ENCODE data around the gene RAB6A. TPM values are rescaled to one million over a fixed set of nuclear protein-coding genes. Genes with fewer than 3 reads are reported as not detected.

The RAB6A gene
- 100 to 1,000 TPM in 3 of 4 donors, 10 to 100 TPM in 1; 95.5 to 124 (median 110) TPM for total RNA-seq

DNA sequence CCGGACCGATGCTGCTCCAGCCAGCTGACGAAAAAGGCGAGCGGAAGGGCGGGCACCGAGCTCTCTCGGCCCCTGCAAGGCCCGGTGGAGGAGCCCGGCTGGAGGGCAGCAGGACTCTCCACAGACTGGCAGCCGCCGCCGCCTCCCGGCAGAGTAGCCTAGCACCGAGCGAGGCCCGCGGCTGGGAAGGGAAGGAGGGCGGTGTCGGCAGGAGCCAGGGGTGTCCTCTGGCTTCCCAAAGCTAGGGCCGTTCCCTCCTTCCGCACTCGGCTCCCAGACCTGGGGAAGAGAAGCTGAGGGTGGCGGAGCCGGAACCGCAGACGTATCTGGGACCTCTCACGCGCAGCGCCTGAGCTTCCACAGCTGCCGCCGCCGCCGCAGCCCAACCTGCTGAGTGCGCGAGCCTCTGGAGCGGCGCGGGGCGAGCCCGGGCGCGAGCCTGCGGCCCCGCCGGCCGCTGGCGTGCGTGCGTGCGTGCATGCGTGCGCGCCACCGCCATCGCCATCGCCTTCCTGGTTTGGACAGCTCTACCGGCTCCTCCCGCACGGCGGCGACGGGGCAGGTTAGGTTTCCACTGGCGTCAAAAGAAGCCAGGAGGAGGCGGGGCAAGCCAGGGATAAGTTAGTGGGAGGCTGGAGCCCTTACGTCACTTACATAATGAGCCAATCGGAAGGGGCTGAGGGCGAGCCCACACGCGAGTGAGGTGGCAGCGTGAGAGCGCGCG lies at the start of gene RAB6A:
RAB6A (minus strand) TSS at position 396 of the 724 bp plus-strand sequence. CDS start 439 bp downstream, outside the sequence.
- H3K27ac ChIP-seq, result peak within 1 kb of the TSS; percentile 93 to 100 (median 98)
- peaks cover 20 to 21% of the 10 kb centered on the region in 2 donors for H3K4me1 ChIP-seq
- H3K27me3 ChIP-seq, result no peaks in the 10 kb centered on the region
- ATAC-seq (peak; percentile 96 to 97), DNase-seq (peak; percentile 100)
- TF ChIP-seq POLR2A (IDR thresholded peaks at IDR 0.05), result peak; percentile 91 to 94
- TF ChIP-seq, protein P1, sequence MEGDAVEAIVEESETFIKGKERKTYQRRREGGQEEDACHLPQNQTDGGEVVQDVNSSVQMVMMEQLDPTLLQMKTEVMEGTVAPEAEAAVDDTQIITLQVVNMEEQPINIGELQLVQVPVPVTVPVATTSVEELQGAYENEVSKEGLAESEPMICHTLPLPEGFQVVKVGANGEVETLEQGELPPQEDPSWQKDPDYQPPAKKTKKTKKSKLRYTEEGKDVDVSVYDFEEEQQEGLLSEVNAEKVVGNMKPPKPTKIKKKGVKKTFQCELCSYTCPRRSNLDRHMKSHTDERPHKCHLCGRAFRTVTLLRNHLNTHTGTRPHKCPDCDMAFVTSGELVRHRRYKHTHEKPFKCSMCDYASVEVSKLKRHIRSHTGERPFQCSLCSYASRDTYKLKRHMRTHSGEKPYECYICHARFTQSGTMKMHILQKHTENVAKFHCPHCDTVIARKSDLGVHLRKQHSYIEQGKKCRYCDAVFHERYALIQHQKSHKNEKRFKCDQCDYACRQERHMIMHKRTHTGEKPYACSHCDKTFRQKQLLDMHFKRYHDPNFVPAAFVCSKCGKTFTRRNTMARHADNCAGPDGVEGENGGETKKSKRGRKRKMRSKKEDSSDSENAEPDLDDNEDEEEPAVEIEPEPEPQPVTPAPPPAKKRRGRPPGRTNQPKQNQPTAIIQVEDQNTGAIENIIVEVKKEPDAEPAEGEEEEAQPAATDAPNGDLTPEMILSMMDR (IDR thresholded peaks at IDR 0.05 in 4 of 5, conservative IDR thresholded peaks at IDR 0.05 in 1 of 5), result peak; percentile 41 to 59 (median 54)
- in situ Hi-C loops (cut with MboI; ENCODE audit: low sequenced_read_pairs in 4 of 4) (no loop called here), intact Hi-C loops (cut with DNase I; ENCODE audit: low total_unique reads) (loop anchor here (1.0 to 5.0 kb wide), 2 partner anchors 18 to 116 kb away; partner anchors contain the start of genes COA4 and PAAF1)
- peak within 1 kb of the TSS; percentile 93 to 100 (median 95) for H3K4me3 ChIP-seq
- no peaks in the 10 kb centered on the region for H3K36me3 ChIP-seq
- H3K9me3 ChIP-seq, result no peaks in the 10 kb centered on the region

DNA sequence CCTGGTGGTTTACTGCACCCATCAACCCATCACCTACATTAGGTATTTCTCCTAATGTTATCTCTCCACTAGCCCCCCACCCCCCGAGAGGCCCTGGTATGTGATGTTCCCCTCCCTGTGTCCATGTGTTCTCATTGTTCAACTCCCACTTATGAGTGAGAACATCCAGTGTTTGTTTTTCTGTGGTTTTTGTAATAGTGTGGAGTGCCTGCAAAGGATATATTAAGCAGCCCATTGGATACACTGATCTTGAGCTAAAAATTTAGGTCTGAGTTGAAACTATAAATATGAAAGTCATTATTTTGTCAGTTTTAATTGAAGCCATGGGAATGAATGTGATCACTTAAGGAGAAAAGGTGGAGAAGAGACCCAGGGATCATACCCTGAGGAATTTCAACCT lies 49.8 kb upstream of the RAB6A start:
- in situ Hi-C loops (cut with MboI; ENCODE audit: low sequenced_read_pairs in 4 of 4) (no loop called here), intact Hi-C loops (cut with DNase I; ENCODE audit: low total_unique reads) (no loop called here)
- Histone ChIP-seq H3K4me1 (no peaks in the 10 kb centered on the region), H3K9me3 (no peaks in the 10 kb centered on the region), H3K4me3 (no peak overlapping the region), H3K36me3 (peaks cover 0 to 6% of the 10 kb centered on the region in 2 donors), H3K27me3 (no peaks in the 10 kb centered on the region), H3K27ac (no peak overlapping the region)
- no peak for TF ChIP-seq POLR2A (IDR thresholded peaks at IDR 0.05)
- TF ChIP-seq, protein P1 (IDR thresholded peaks at IDR 0.05 in 4 of 5, conservative IDR thresholded peaks at IDR 0.05 in 1 of 5), result no peak
- no peak for ATAC-seq
- no peak for DNase-seq

DNA sequence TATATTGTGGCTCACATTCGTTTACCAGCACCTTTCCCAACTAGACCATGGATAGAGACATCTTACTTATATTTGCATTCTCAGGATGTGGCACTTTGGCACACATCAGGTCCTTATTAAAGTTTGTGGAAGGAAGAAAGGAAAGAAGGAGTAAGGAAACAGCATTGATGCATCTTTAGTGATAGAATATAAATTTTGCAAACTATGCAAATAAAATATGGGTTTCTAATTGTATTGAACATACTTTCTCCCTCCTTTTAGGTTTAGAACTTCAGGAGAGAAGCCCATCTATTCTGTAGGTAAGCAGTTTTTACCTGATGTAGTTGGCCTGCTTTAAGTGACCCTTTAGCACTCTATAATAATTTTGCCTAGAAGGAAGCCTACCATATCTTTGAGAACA lies 47.2 kb upstream of the RAB6A start:
- no peak overlapping the region for H3K27ac ChIP-seq
- in situ Hi-C loops (cut with MboI; ENCODE audit: low sequenced_read_pairs in 4 of 4) (no loop called here), intact Hi-C loops (cut with DNase I; ENCODE audit: low total_unique reads) (no loop called here)
- TF ChIP-seq, protein P1 (IDR thresholded peaks at IDR 0.05 in 4 of 5, conservative IDR thresholded peaks at IDR 0.05 in 1 of 5), result no peak
- TF ChIP-seq POLR2A (IDR thresholded peaks at IDR 0.05), result no peak
- H3K4me1 ChIP-seq, result no peaks in the 10 kb centered on the region
- H3K9me3 ChIP-seq, result no peaks in the 10 kb centered on the region
- ATAC-seq (no peak), DNase-seq (no peak)
- peaks cover 0 to 6% of the 10 kb centered on the region in 2 donors for H3K36me3 ChIP-seq
- H3K4me3 ChIP-seq, result no peak overlapping the region
- no peaks in the 10 kb centered on the region for H3K27me3 ChIP-seq

DNA sequence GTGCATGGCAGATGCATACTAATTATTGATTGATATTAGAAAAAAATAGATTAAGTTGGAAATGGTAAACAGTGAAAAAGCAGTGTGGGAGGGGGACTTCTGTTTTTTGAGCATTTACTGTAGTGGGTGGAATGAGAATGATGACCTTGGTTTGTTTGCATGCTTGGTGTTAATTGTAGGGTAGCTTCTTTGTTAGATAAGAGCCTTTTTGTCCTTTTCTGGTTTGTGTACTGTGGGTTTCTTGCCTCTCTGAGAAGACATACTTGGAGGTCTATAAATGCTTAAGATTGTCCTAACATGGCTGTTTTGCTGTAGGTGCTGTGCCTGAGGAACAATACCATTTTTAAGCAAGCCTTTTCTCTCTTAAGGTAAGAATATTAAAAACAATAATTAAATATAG lies 43.8 kb upstream of the RAB6A start:
- in situ Hi-C loops (cut with MboI; ENCODE audit: low sequenced_read_pairs in 4 of 4), result no loop called here
- TF ChIP-seq POLR2A (IDR thresholded peaks at IDR 0.05), result no peak
- TF ChIP-seq, protein P1 (IDR thresholded peaks at IDR 0.05 in 4 of 5, conservative IDR thresholded peaks at IDR 0.05 in 1 of 5), result no peak
- no peak for ATAC-seq
- Histone ChIP-seq H3K9me3 (no peaks in the 10 kb centered on the region), H3K36me3 (peaks cover 0 to 6% of the 10 kb centered on the region in 2 donors), H3K4me3 (no peak overlapping the region), H3K27ac (no peak overlapping the region), H3K27me3 (no peaks in the 10 kb centered on the region), H3K4me1 (no peaks in the 10 kb centered on the region)
- DNase-seq, result no peak
- intact Hi-C loops (cut with DNase I; ENCODE audit: low total_unique reads), result no loop called here
